ENCODE results near the gene SLC6A18. TPM values are rescaled to one million over a fixed set of nuclear protein-coding genes. Genes with fewer than 3 reads are reported as not detected.

SLC6A18 gene
- total and polyA plus RNA-seq, 9 of the 15 experiments (the other 6 are each of a cell fraction or from before 2014, with no cell fraction given): not detected

DNA sequence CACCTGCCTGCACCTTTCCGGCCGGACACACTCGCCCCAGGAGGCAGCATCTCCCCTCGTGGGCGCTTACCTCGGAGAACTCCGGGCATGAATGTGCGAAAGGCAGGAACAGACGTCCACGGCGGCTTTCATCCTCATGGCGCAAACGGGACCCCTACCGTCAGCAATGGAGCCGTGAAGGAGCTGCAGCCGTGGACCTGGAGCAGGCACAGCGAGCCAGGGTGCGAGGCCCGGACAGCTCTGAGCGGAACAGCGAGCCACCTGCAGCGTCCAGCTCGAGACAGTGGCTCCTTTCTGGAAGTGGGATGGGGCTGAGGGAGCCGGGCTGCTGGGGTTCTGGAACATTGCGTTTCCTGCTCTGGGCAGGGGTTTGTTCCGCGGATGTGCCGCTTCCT is 31.6 kb upstream of the SLC6A18 start:
- FAIRE-seq: no peak
- H3K4me1 ChIP-seq (replicated peaks in 1 of 2; ENCODE audit: control insufficient read depth in 2 of 2, insufficient read depth in 2 of 2, low read length in 2 of 2): peaks cover 30 to 52% of the 10 kb centered on the region in 2 experiments
- DNase-seq (ENCODE audit: extremely low read depth in 1 of 4, low spot score in 3 of 4): no peak
- intact Hi-C loops (cut with micrococcal nuclease): no loop called here
- no peaks in the 10 kb centered on the region; a peak in 1 of 5 replicates for H3K27me3 ChIP-seq (ENCODE audit: control insufficient read depth in 2 of 2, insufficient read depth in 2 of 2, low read length in 2 of 2)
- 59% methylated on average over 28 of the region's 28 CpGs for WGBS (ENCODE audit: insufficient coverage, low coverage, missing lambda C conversion rate)
- H3K79me2 ChIP-seq (ENCODE audit: control insufficient read depth, insufficient read depth, low read length): no peaks in the 10 kb centered on the region
- no peaks in the 10 kb centered on the region for H3K9me1 ChIP-seq (ENCODE audit: control insufficient read depth, insufficient read depth, low read length)
- H2AFZ ChIP-seq (ENCODE audit: low read depth, low read length): no peak overlapping the region
- no peaks in the 10 kb centered on the region for H4K20me1 ChIP-seq (replicated peaks; ENCODE audit: control insufficient read depth, insufficient read depth, low read length)
- CTCF ChIA-PET (ENCODE audit: low intra/inter-chr PET ratio): no interaction called here
- no peak overlapping the region for H3K4me2 ChIP-seq (ENCODE audit: insufficient read depth, low read length)
- H3K36me3 ChIP-seq (ENCODE audit: control insufficient read depth, insufficient read depth, low read length): no peaks in the 10 kb centered on the region
- in situ Hi-C loops (cut with MboI): no loop called here
- TF ChIP-seq ZNF3 (CRISPR knock-in tag; IDR thresholded peaks at IDR 0.05): no peak
- TF ChIP-seq, protein P1, sequence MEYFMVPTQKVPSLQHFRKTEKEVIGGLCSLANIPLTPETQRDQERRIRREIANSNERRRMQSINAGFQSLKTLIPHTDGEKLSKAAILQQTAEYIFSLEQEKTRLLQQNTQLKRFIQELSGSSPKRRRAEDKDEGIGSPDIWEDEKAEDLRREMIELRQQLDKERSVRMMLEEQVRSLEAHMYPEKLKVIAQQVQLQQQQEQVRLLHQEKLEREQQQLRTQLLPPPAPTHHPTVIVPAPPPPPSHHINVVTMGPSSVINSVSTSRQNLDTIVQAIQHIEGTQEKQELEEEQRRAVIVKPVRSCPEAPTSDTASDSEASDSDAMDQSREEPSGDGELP (CRISPR knock-in tag; IDR thresholded peaks at IDR 0.05; ENCODE audit: borderline replicate concordance): 0 out of 2 replicates have a peak, but pooled peaks have one; percentile 25
- TF ChIP-seq, protein P2, sequence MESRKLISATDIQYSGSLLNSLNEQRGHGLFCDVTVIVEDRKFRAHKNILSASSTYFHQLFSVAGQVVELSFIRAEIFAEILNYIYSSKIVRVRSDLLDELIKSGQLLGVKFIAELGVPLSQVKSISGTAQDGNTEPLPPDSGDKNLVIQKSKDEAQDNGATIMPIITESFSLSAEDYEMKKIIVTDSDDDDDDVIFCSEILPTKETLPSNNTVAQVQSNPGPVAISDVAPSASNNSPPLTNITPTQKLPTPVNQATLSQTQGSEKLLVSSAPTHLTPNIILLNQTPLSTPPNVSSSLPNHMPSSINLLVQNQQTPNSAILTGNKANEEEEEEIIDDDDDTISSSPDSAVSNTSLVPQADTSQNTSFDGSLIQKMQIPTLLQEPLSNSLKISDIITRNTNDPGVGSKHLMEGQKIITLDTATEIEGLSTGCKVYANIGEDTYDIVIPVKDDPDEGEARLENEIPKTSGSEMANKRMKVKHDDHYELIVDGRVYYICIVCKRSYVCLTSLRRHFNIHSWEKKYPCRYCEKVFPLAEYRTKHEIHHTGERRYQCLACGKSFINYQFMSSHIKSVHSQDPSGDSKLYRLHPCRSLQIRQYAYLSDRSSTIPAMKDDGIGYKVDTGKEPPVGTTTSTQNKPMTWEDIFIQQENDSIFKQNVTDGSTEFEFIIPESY (CRISPR knock-in tag; IDR thresholded peaks at IDR 0.05): peak; percentile 73; the same call in 1 of the 2 replicates
- BruUV-seq (replicated peaks): no TSS peak
- no peaks in the 10 kb centered on the region; the same call in 1 of the 2 replicates for H3K9me3 ChIP-seq (replicated peaks; ENCODE audit: control insufficient read depth, insufficient read depth, low read depth, low read length)
- no peak overlapping the region for H3K4me3 ChIP-seq
- H3K27ac ChIP-seq (ENCODE audit: extremely low read depth, low read depth, low read length): no peak overlapping the region
- POLR2A ChIA-PET: interaction anchor here (0.7 to 0.9 kb wide), 2 partner anchors 8 to 10 kb away, joined by 3 to 4 read pairs; no protein-coding TSS in a partner anchor
- peak; percentile 28 for ATAC-seq
- H3K9ac ChIP-seq (ENCODE audit: insufficient read depth in 1 of 2, low read depth in 2 of 2, low read length in 2 of 2): peak overlapping the region in 1 of 2 experiments; percentile 47; a peak in 1 of 4 replicates

All from K562 (cell line).